Measurements from ENCODE around the gene LY6G6F.
"Not testable (repeated sequence)": the region's sequence is repeated elsewhere in the genome, so short reads cannot be mapped to it uniquely, and the experiment has no call there.

LY6G6F gene

DNA sequence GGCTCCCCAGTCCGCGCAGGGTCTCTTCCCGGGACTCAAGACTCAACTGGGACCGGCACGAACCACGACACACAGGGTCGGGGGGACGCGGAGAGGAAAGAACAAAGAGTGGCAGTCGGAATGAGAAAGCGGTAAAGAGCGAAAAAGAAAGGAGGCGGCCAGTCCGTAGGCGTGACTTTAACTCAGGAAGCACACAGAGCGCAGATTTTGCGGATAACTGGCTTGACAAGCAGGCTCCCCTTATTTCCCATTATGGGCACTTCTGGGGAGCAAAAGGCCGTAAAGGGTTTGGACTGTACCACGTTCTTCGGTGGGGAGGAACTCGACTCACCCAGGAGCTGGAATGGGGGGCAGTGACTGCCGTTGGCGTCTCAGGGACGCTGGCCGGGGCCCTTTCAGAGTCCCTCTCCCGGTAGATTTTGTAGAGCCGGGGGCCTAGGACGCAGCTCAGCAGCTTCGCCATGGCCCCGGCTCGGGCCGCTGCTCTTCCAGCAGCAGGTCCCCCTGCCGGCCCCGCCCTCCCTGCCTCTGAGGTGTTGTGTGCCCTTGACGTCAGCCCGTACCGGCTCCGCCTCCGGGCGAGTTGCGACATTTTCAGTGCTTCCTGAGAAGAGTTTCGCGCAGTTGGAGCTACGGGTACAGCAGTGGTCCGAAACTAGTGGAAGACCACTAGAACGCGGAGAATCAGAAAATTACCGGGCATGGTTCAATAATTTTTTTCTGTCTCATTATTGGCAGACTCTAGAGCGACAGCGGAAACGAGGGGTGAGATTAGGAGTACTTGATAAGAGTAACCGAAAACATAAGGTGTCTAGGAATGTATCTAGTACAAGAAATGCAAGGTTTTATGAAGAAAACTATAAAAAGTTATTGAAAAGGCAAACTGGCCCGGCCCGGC is 3.6 kb upstream of the LY6G6F start, which contains the start of gene ABHD16A:
Gene ABHD16A, minus strand, starts transcription at position 506 of the 898 bp plus-strand sequence. Its CDS starts 43 bp downstream, at position 463.
- peak; percentile 99 for DNase-seq

- no peak for DNase-seq
These were observed 735 bp upstream of the LY6G6F start for GRCh38 chr6:31705931-31706330.

GRCh38 chr6:31707701-31708100 is 1.0 kb downstream of the LY6G6F start:
- DNase-seq: no peak

DNA sequence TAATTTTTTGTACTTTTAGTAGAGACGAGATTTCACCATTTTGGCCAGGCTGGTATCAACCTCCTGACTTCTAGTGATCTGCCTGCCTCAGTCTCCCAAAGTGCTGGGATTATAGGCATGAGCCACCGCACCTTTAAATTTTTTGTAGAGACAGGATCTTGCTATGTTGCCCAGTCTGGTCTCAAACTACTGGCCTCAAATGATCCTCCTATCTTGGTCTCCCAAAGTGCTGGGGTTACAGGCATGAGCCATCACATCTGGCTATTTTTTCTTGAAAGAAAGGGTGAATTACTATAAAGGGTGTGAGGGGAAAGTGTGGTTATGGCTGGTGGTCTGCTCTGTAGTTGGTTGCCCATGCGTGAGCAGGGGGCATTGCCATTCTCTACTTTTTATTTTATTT is 1.6 kb downstream of the LY6G6F start:
- DNase-seq: no peak

DNA sequence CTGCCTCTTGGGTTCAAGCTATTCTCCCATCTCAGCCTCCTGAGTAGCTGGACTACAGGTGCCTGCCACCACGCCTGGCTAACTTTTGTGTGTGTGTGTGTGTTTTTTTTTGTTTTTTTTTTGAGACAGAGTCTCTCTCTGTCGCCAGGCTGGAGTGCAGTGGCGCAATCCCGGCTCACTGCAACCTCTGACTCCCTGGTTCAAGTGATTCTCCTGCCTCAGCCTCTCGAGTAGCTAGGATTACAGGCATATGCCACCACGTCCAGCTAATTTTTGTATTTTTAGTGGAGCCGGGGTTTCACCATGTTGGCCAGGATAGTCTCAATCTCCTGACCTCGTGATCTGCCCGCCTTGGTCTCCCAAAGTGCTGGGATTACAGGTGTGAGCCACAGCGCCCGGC is 2.5 kb downstream of the LY6G6F start:
- DNase-seq: not testable (repeated sequence)

GRCh38 chr6:31710523-31711219 is 4.0 kb downstream of the LY6G6F start:
- DNase-seq: no peak

- DNase-seq: no peak
These were observed 4.6 kb downstream of the LY6G6F start for GRCh38 chr6:31711233-31711632.

GRCh38 chr6:31712296-31712695 is 5.6 kb downstream of the LY6G6F start:
- DNase-seq: peak; percentile 21

DNA sequence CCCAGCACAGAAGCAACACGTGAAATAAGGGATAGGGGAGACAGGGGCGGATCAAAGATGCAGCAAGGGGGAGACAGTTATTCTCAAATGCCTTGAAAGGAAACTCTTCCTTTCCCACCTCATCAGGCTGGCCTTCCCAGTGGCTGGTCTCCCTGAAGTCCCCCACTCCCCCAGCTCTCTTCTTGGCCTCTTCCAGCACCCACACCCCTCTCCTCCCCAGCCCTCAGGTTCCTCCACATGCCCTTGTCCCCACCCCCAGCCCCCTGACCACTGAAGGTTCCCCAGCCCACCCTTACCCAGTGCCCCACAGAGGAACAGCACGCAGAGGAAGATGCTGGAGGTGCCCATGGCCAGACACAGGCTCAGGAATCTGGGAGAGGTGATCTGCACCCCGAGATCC is 6.8 kb downstream of the LY6G6F start:
- DNase-seq: no peak

DNA sequence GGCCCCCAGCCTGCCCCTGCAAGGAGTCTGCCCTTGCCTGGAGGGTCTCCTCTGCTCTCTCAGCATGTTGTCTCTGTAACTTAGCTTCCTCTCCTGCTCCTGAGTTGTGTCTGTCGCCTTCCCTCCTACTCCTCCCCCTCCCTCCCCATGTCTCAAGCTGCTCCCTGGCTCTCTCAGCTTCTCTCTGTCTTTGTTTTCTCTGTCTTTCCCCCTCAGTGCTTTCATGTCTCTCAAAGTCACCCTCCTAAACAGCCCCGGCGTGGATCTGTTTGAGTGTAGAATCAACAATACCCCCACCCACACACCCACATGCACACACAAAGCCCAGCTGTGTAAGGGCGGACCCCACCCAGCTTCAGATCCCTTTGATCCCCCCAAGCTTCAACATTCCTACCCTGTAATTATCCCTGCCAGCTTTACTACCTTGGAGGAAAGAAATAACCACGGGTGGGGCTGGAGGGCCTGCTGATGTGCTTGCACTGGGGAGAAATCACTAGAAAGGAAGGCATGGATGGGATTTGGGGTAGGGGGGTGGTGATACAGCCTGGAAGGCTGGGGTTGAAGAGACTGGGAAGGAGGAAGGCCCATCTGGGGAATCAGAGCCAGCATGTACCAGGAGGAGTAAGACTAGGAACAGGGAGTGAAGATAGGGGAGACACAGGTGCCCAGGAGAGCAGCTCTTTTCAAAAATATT is 7.5 kb downstream of the LY6G6F start:
- no peak for DNase-seq

DNA sequence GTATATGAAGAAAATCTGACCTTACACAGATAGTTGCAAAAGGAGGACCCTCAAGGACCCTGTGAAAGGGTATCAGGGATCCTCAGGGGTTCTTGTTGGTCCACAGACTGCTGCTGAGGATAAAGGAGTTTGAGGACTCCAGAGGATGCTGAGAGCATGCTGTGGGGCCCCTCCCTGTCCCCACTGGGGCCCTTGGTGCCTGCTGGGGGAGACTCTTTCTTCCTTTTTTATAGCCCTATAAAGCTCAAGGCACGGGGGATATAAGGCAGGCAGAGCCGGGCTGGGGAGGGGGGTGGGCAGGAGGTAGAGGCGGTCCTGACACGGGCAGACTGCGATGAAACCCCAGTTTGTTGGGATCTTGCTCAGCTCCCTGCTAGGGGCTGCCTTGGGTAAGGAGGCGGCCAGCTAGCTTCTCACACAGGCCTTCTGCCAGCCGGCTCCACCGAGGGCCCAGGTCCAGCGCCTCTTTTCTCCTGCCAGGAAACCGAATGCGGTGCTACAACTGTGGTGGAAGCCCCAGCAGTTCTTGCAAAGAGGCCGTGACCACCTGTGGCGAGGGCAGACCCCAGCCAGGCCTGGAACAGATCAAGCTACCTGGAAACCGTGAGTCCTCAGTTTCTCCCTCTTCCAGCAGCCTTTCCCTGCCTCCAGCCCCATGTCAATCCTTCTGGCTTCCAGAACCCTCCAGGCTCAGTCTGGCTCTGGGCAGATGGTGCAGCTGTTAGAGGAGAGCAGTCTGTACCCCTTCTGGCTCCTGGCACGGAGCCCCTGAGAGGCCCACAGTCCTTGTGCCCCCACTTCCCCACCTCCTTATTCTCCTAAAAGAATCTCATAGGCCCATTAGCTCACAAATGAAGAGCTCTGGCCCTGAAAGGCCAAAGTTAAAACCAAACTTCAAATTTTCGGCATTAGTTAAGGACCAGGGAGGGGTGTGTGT is 8.6 kb downstream of the LY6G6F start, which contains the start of gene LY6G6D:
Gene LY6G6D, plus strand, starts transcription at position 327 of the 937 bp plus-strand sequence. Its CDS starts 8 bp downstream, at position 335.
- DNase-seq: no peak

- no peak for DNase-seq
These were observed 11.0 kb downstream of the LY6G6F start for GRCh38 chr6:31717499-31718222.

DNA sequence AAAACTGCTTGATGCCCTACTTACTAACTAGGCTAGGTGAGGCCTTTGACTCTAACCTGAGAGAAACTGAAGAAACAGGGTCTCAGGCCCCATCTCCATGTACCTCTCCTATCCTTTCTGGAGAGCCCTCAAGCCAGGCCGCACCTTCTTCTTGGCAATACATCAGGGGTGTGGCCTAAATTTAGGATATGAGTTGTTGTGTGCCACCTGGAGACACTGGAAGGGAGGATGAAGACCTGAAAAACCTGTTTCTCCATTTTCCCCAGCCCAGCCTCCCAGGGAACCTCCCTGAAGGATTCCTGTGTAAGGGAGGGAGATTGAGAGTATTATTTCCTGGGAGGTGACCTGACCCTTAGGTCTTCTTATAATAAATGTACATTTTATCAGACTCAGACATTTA is 11.6 kb downstream of the LY6G6F start:
- no peak for DNase-seq

DNA sequence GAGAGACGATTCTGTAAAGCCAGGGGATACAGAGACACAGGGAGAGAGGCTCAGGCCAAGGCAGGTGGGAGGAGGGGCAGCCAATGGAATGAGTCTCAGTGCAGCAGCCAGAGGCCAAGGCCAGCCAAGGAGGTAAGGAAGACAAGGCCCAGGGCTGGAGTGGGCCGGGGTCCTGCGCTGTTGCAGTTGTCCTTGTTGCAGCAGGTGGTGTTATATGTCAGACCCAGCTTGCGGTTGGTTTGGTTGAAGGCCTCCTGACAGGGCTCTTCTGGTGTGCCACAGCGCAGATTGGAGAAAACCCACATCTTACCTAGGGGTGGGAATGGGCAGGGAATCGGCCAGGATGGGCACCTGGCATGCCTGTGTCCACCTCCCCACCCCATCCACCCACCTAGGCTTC is 12.3 kb downstream of the LY6G6F start:
- no peak for DNase-seq

- DNase-seq: no peak
These were observed 13.6 kb downstream of the LY6G6F start for GRCh38 chr6:31720196-31720770.

- no peak for DNase-seq
These were observed 14.8 kb downstream of the LY6G6F start, which contains the start of gene LY6G6C for GRCh38 chr6:31721351-31722020. TSS of gene LY6G6C (minus strand) at chr6:31721746. CDS start at chr6:31721679, 67 bp downstream.

DNA sequence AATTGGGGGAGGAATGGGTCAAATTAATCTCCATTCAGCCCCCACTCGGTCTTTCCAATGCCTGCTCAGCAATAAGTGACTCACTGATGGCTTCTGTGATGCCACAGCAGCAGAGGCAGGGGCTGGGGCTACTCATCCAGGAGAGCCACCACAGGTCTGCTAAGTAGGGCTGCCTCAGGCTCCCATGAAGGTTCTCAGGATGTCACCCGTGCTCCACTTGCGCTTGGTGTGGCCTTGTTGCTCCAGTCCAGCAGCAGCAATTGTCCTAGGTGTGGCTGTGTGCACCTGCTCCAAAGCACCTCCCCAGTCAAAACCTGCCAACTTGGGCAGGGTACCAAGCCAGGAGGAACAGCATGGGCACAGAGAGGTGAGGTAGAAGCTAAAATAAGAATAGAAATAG is 15.5 kb downstream of the LY6G6F start:
- DNase-seq: no peak

DNA sequence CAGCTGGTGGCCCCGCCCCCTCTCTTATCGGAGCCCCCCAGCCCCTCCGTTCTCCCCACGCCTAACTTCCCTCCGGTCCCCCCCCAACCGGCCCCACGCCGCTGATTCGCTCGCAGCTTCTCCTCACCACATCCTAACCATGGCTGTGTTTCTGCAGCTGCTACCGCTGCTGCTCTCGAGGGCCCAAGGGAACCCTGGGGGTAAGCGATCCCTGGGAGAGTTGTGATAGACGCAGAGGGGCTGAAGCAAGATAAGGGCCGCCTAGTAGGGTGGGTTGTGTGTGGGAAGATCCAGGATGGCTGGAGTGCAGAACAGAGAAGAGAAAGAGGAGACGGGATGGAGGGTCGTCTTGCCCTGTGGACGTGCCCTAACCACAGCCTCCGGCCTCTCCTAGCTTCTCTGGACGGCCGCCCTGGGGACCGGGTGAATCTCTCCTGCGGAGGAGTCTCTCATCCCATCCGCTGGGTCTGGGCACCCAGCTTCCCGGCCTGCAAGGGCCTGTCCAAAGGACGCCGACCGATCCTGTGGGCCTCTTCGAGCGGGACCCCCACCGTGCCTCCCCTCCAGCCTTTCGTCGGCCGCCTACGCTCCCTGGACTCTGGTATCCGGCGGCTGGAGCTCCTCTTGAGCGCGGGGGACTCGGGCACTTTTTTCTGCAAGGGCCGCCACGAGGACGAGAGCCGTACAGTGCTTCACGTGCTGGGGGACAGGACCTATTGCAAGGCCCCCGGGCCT is 16.7 kb downstream of the LY6G6F start, which contains the start of gene MPIG6B:
Gene MPIG6B, plus strand, starts transcription at position 129 of the 735 bp plus-strand sequence. Its CDS starts 11 bp downstream, at position 140.
- no peak for DNase-seq

- no peak for DNase-seq
These were observed 17.5 kb downstream of the LY6G6F start for GRCh38 chr6:31723980-31724691.

All from activated CD4-positive, alpha-beta T cell treated with anti-CD3 and anti-CD28 coated beads, Interleukin-2, Interleukin-6, amounts not matched to agents 100 ng/mL and 50 ng/mL, durations not matched to agents 16 hours and 8 hours (primary cell).